Muscle of back (tissue), 13 donors: ENCODE data around the gene SLC37A3. TPM values are rescaled to one million over a fixed set of nuclear protein-coding genes. Genes with fewer than 3 reads are reported as not detected.
"Not testable (repeated sequence)": the region's sequence is repeated elsewhere in the genome, so short reads cannot be mapped to it uniquely, and the experiment has no call there.

Source experiments
- DNase-seq, 3 donors: peaks; one replicate each; pipeline versions ENCODE4 v3.0.0 to v3.0.0-alpha.2; 2013
- long read RNA-seq, 9 donors: transcript quantifications; one replicate each; lab custom pipeline, GENCODE V29; 2026
- polyA plus RNA-seq, 10 donors: library from polyadenylated mRNA; unstranded; fragments of 120-200 nt; gene quantifications; one replicate each; pipeline ENCODE4 v1.2.1, GENCODE V29; 2013; ENCODE audit not compliant: insufficient read length in 10 of 10

SLC37A3 gene
- 10 to 100 TPM; 26.8 to 44.7 (median 32.3) TPM for polyA plus RNA-seq
- long read RNA-seq, donor 1, partial matches to known transcripts = 0 of 2 reads
- long read RNA-seq, donor 1, other reads (novel, unspliced or antisense) = 0 of 2 reads
- long read RNA-seq, donor 2, partial matches to known transcripts = 0 of 4 reads
- long read RNA-seq, donor 2, other reads (novel, unspliced or antisense) = 0 of 4 reads
- long read RNA-seq, donor 3 = 0 reads
- long read RNA-seq, donor 4, partial matches to known transcripts = 0 of 4 reads
- long read RNA-seq, donor 4, other reads (novel, unspliced or antisense) = 0 of 4 reads
- long read RNA-seq, donor 5, transcript SLC37A3-201 (15 exons, 3,349 nt) = major isoform, 5 of 5 reads
- long read RNA-seq, donor 5, partial matches to known transcripts = 0 of 5 reads
- long read RNA-seq, donor 5, other reads (novel, unspliced or antisense) = 0 of 5 reads
- long read RNA-seq, donor 6, partial matches to known transcripts = 0 of 3 reads
- long read RNA-seq, donor 6, other reads (novel, unspliced or antisense) = 0 of 3 reads
- long read RNA-seq, donor 7, transcript SLC37A3-201 (15 exons, 3,349 nt) = major isoform, 7 of 9 reads
- long read RNA-seq, donor 7, partial matches to known transcripts = 0 of 9 reads
- long read RNA-seq, donor 7, other reads (novel, unspliced or antisense) = 0 of 9 reads
- long read RNA-seq, donor 8, partial matches to known transcripts = 0 of 1 reads
- long read RNA-seq, donor 8, other reads (novel, unspliced or antisense) = 0 of 1 reads
- long read RNA-seq, donor 9 = 0 reads

- DNase-seq = peak; percentile 74 to 92 (median 88)
Observed at GRCh38 chr7:140397784-140398750, at the start of gene SLC37A3. SLC37A3 (minus strand) TSS chr7:140398530; CDS start chr7:140382526, 16,004 bp downstream.

- DNase-seq = no peak
Observed at GRCh38 chr7:140447841-140448240, 49.5 kb upstream of the SLC37A3 start.

GRCh38 chr7:140446467-140446866 is 48.1 kb upstream of the SLC37A3 start:
- DNase-seq = no peak

- no peak for DNase-seq
Observed at GRCh38 chr7:140441519-140441918, 43.2 kb upstream of the SLC37A3 start.

- DNase-seq = no peak
Observed at GRCh38 chr7:140440593-140440992, 42.3 kb upstream of the SLC37A3 start.

- no peak for DNase-seq
Observed at GRCh38 chr7:140439359-140439758, 41.0 kb upstream of the SLC37A3 start.

- no peak for DNase-seq
Observed at GRCh38 chr7:140435252-140435895, 37.0 kb upstream of the SLC37A3 start.

GRCh38 chr7:140433396-140433795 is 35.1 kb upstream of the SLC37A3 start:
- DNase-seq = no peak

GRCh38 chr7:140426130-140426529 is 27.8 kb upstream of the SLC37A3 start:
- DNase-seq = no peak

- no peak for DNase-seq
Observed at GRCh38 chr7:140425718-140426117, 27.4 kb upstream of the SLC37A3 start.

GRCh38 chr7:140423501-140423900 is 25.2 kb upstream of the SLC37A3 start:
- DNase-seq = no peak

GRCh38 chr7:140421521-140421920 is 23.2 kb upstream of the SLC37A3 start:
- no peak for DNase-seq

GRCh38 chr7:140418653-140419052 is 20.3 kb upstream of the SLC37A3 start:
- DNase-seq = no peak

GRCh38 chr7:140418156-140418472 is 19.8 kb upstream of the SLC37A3 start:
- DNase-seq = not testable (repeated sequence)

- no peak for DNase-seq
Observed at GRCh38 chr7:140417456-140418155, 19.3 kb upstream of the SLC37A3 start.

- no peak for DNase-seq
Observed at GRCh38 chr7:140416560-140416959, 18.2 kb upstream of the SLC37A3 start.

- not testable (repeated sequence) for DNase-seq
Observed at GRCh38 chr7:140415816-140416215, 17.5 kb upstream of the SLC37A3 start.

GRCh38 chr7:140415361-140415760 is 17.0 kb upstream of the SLC37A3 start:
- DNase-seq = no peak

- DNase-seq = no peak
Observed at GRCh38 chr7:140404565-140405065, 6.3 kb upstream of the SLC37A3 start.

- no peak for DNase-seq
Observed at GRCh38 chr7:140403878-140404564, 5.7 kb upstream of the SLC37A3 start, which contains the start of gene RAB19. RAB19 (plus strand) TSS chr7:140404058; CDS start chr7:140407647, 3,589 bp downstream.
